HG02870 (cell line): ENCODE results near the gene ZNF543.

Experiments
- ATAC-seq: cut with Tn5 transposase; IDR thresholded peaks from one replicate; pipeline ENCODE4 v1.9.1; 2021; ENCODE audit warnings: mild to moderate bottlenecking, moderate library complexity; ENCODE audit not compliant: unreplicated experiment

ZNF543 gene

GRCh38 chr19:57377498-57378146 is 57.4 kb downstream of the ZNF543 start:
- ATAC-seq = no peak
